Immature natural killer cell (primary cell): ENCODE data around the gene PRR5. TPM values are rescaled to one million over a fixed set of nuclear protein-coding genes. Genes with fewer than 3 reads are reported as not detected.
"Not testable (repeated sequence)": the region's sequence is repeated elsewhere in the genome, so short reads cannot be mapped to it uniquely, and the experiment has no call there.

ENCODE experiments used
- DNase-seq, 3 donors: peaks; one replicate each; pipeline ENCODE4 v3.0.0; 2022; ENCODE audit warnings: mixed read lengths in 1 of 3
- H3K27ac Mint-ChIP-seq, 6 donors: one replicate each; pipeline ENCODE4 v1.8.0; 2020; ENCODE audit warnings: mixed read lengths in 6 of 6, mild to moderate bottlenecking in 5 of 6, inconsistent platforms in 4 of 6, moderate library complexity in 3 of 6
- H3K27me3 Mint-ChIP-seq, 3 donors: one replicate each; pipeline ENCODE4 v1.8.0; 2020 to 2021; ENCODE audit warnings: low read depth in 3 of 3, mild to moderate bottlenecking in 3 of 3, mixed read lengths in 3 of 3, moderate library complexity in 3 of 3, inconsistent platforms in 1 of 3
- H3K36me3 Mint-ChIP-seq, 3 donors: one replicate each; pipeline ENCODE4 v1.8.0; 2020; ENCODE audit warnings: mixed read lengths in 3 of 3, inconsistent platforms in 2 of 3, mild to moderate bottlenecking in 2 of 3
- H3K4me1 Mint-ChIP-seq, 2 donors: one replicate each; pipeline ENCODE4 v1.8.0; 2020; ENCODE audit warnings: inconsistent platforms in 2 of 2, mild to moderate bottlenecking in 2 of 2, mixed read lengths in 2 of 2, moderate library complexity in 1 of 2
- H3K4me3 Mint-ChIP-seq, 5 donors: one replicate each; pipeline ENCODE4 v1.8.0; 2020; ENCODE audit warnings: mild to moderate bottlenecking in 5 of 5, mixed read lengths in 5 of 5, inconsistent platforms in 3 of 5, moderate library complexity in 3 of 5
- H3K9me3 Mint-ChIP-seq, 6 donors: one replicate each; pipeline ENCODE4 v1.8.0; 2020; ENCODE audit warnings: mild to moderate bottlenecking in 6 of 6, mixed read lengths in 6 of 6, inconsistent platforms in 4 of 6, moderate library complexity in 3 of 6
- polyA plus RNA-seq, 3 donors: library from polyadenylated mRNA; unstranded; fragments of 300-500 nt; fragmentation: Illumina TruSeq; gene quantifications; one replicate each; pipeline ENCODE4 v1.2.3, GENCODE V29; 2021

Gene PRR5
- polyA plus RNA-seq, 3 donors from 2014 or later, result 102 to 168 (median 112) TPM

DNA sequence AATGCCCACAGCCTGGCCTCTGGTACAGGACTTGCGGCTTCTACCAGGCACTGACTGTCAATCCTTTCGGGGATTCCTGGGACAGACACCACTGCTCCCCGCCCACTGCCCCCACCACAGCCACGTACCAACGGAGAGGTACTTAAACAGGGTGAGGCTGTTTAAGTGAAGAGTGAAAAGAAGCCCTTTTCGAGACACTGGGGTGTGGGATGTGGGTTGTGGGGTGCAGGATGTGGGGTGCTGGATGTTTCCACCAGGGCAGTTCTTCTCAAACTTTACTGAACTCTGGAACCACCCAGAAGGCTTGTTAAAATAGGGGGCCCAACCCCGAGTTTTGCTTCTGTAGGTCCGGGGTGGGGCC lies 34.2 kb upstream of the PRR5 start:
- H3K4me3 Mint-ChIP-seq, result peak overlapping the region; percentile 73 to 85 (median 83)
- H3K4me1 Mint-ChIP-seq, result peaks cover 84 to 86% of the 10 kb centered on the region in 2 donors
- DNase-seq, result peak; percentile 89 to 91 (median 89)
- H3K27me3 Mint-ChIP-seq, result peaks cover 13 to 20% (median 18%) of the 10 kb centered on the region in 3 donors
- peak overlapping the region; percentile 88 to 96 (median 91) for H3K27ac Mint-ChIP-seq
- H3K9me3 Mint-ChIP-seq, result no peaks in the 10 kb centered on the region
- H3K36me3 Mint-ChIP-seq, result peaks cover 0 to 4% (median 0%) of the 10 kb centered on the region in 3 donors

DNA sequence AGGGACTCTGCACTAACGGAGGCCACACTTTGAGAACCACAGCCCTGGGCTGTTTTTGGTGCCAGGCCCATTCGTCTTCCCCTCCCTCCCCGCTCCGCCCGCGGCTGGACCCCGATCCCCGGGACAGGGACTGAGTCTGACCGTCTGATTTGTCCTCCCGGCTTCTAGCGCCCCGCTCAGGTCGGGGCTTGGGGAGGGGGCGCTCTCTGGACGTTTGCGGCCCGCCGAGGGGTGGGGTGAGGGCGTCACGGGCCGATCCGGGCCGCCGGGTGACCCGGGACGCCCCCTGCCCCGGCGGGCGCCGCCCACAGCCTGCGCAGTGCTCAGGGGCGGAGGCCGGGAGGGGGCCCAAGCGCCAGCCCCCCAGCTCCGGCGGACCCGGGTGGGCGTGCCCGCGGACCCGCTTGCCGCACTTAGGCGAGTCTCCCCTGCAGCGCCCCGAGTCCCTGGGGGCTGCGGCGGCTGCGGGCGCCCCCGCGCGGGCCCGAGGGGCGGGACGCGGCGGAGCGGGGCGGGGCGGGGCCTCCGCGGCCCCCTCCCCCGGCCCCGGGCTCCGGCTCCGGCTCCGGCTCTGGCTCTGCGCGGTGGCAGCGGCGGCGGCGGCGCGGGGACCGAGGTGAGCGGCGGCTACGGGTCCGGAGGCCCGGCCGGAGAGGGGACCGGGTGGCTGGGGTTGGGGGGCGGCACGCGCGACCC lies 33.7 kb upstream of the PRR5 start:
- Mint-ChIP-seq H3K27me3 (peaks cover 12 to 20% (median 18%) of the 10 kb centered on the region in 3 donors), H3K4me3 (peak overlapping the region; percentile 73 to 85 (median 83)), H3K9me3 (no peaks in the 10 kb centered on the region), H3K36me3 (peaks cover 0 to 4% (median 0%) of the 10 kb centered on the region in 3 donors), H3K27ac (peak overlapping the region; percentile 88 to 96 (median 91)), H3K4me1 (peaks cover 86% of the 10 kb centered on the region in 2 donors)
- peak; percentile 68 to 79 (median 76) for DNase-seq

DNA sequence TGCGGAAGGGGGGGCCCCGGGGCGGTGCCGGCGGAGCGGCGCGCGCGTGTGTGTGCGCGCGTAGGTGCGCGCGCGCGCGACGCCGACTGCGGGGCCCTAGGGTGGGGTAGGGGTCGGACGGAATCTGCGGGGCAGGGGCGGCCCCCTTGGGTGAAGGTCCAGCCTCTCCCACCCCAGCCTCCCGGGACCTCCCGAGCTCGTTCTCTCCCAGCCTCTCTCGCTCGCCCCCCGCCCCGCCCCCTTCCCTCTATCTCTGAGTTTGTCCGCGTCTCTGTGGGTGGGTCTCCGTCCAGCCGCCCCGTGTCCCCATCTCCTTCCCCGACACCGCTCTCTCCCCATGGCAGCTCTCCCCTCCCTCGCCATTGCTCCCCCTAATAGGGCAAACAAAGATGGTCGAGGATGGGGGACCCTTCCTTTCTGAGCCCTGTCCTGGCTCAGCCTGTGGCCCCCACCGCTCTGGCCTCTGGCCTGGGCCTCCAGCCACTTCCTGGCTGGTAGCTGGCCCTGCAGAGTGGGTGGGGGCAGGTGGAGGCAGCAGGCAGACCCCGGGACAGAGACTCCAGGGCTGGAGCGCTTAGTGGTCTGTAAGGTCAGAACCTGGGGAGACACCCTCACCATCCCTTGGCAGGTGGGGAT lies 33.0 kb upstream of the PRR5 start:
- H3K4me3 Mint-ChIP-seq, result peak overlapping the region; percentile 72 to 87 (median 78)
- DNase-seq, result no peak
- H3K4me1 Mint-ChIP-seq, result peaks cover 83 to 86% of the 10 kb centered on the region in 2 donors
- peak overlapping the region; percentile 39 to 89 (median 68) for H3K27ac Mint-ChIP-seq
- peaks cover 8 to 18% (median 15%) of the 10 kb centered on the region in 3 donors for H3K27me3 Mint-ChIP-seq
- H3K36me3 Mint-ChIP-seq, result peaks cover 0 to 4% (median 0%) of the 10 kb centered on the region in 3 donors
- H3K9me3 Mint-ChIP-seq, result no peaks in the 10 kb centered on the region

GRCh38 chr22:44669561-44669976 lies 32.4 kb upstream of the PRR5 start:
- H3K4me1 Mint-ChIP-seq, result peaks cover 77 to 82% of the 10 kb centered on the region in 2 donors
- peak overlapping the region; percentile 48 to 93 (median 78) for H3K27ac Mint-ChIP-seq
- peak overlapping the region; percentile 72 to 87 (median 78) for H3K4me3 Mint-ChIP-seq
- peaks cover 5 to 14% (median 10%) of the 10 kb centered on the region in 3 donors for H3K27me3 Mint-ChIP-seq
- H3K36me3 Mint-ChIP-seq, result peaks cover 0 to 4% (median 0%) of the 10 kb centered on the region in 3 donors
- DNase-seq, result peak in 1 of 3 donors; percentile 24
- no peaks in the 10 kb centered on the region for H3K9me3 Mint-ChIP-seq

- DNase-seq, result no peak
- Mint-ChIP-seq H3K36me3 (peaks cover 0 to 4% (median 0%) of the 10 kb centered on the region in 3 donors), H3K27me3 (peaks cover 3 to 13% (median 10%) of the 10 kb centered on the region in 3 donors), H3K9me3 (no peaks in the 10 kb centered on the region), H3K4me1 (peaks cover 72 to 78% of the 10 kb centered on the region in 2 donors), H3K4me3 (peak overlapping the region; percentile 71 to 87 (median 73)), H3K27ac (peak overlapping the region; percentile 78 to 95 (median 88))
Observed at GRCh38 chr22:44670220-44670988, 31.6 kb upstream of the PRR5 start.

DNA sequence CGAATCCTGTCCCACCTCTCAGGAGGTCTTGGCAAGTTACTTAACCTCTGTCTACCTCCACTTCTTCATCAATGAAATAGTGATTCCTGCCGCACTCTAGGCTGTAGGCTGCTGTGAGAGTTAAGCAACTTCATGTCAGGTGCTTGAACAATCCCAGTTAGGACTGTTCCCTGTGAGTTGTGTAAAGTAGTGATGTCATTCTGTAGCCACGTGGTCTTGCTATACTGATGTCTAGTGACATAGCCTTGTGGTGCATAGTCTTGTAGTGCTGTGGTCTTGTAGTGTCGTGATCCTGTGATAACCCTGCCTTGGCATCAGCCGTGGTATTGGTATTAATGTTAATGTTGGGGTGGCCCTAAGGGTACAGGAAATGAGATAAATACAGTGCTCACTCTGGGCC lies 30.3 kb upstream of the PRR5 start:
- Mint-ChIP-seq H3K27me3 (peaks cover 3 to 13% (median 7%) of the 10 kb centered on the region in 3 donors), H3K9me3 (no peaks in the 10 kb centered on the region), H3K36me3 (peaks cover 0 to 4% (median 0%) of the 10 kb centered on the region in 3 donors), H3K4me3 (peak overlapping the region; percentile 57 to 87 (median 71)), H3K27ac (peak overlapping the region; percentile 78 to 95 (median 88)), H3K4me1 (peaks cover 68 to 78% of the 10 kb centered on the region in 2 donors)
- DNase-seq, result peak; percentile 61 to 73 (median 71)

- H3K36me3 Mint-ChIP-seq, result peaks cover 0 to 4% (median 0%) of the 10 kb centered on the region in 3 donors
- H3K4me1 Mint-ChIP-seq, result peaks cover 68 to 78% of the 10 kb centered on the region in 2 donors
- H3K27me3 Mint-ChIP-seq, result peaks cover 3 to 12% (median 6%) of the 10 kb centered on the region in 3 donors
- H3K9me3 Mint-ChIP-seq, result no peaks in the 10 kb centered on the region
- peak overlapping the region; percentile 42 to 86 (median 76) for H3K27ac Mint-ChIP-seq
- no peak for DNase-seq
- peak overlapping the region in 4 of 5 donors; percentile 20 to 49 (median 30) for H3K4me3 Mint-ChIP-seq
Observed at GRCh38 chr22:44672632-44673031, 29.4 kb upstream of the PRR5 start.

DNA sequence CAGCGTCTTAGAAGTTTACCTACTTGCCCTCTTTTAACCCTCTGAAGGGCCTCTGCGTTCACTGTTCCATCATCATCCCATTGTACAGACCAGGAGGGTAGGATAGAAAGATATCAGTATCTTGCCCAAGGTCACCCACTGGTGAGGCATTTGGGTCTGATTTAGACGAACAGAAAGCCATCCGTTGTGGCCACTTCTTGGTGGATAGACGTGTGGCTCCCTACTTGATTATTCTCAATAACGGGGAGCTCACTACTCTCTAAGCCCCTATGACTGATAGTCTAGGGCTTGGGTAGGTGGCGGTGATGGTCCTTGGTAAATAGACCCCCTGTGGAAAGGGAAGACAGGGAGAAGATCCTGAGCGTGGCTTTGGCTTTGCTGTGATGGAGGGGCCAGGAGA lies 28.6 kb upstream of the PRR5 start:
- peak overlapping the region in 2 of 5 donors; percentile 14 to 25 for H3K4me3 Mint-ChIP-seq
- H3K4me1 Mint-ChIP-seq, result peaks cover 70 to 81% of the 10 kb centered on the region in 2 donors

GRCh38 chr22:44676066-44676440 lies 26.0 kb upstream of the PRR5 start:
- H3K4me1 Mint-ChIP-seq, result peaks cover 66 to 77% of the 10 kb centered on the region in 2 donors
- peak overlapping the region; percentile 70 to 82 (median 79) for H3K4me3 Mint-ChIP-seq
- not testable (repeated sequence) for H3K27me3 Mint-ChIP-seq, H3K36me3 Mint-ChIP-seq, H3K9me3 Mint-ChIP-seq, DNase-seq
- H3K27ac Mint-ChIP-seq, result peak overlapping the region in 5 of 6 donors; percentile 25 to 90 (median 56)

More for the DNA sequence above, 28.6 kb upstream of the PRR5 start:
- Mint-ChIP-seq H3K27me3 (peaks cover 0 to 7% (median 3%) of the 10 kb centered on the region in 3 donors), H3K9me3 (no peaks in the 10 kb centered on the region), H3K36me3 (peaks cover 0 to 4% (median 0%) of the 10 kb centered on the region in 3 donors), H3K27ac (peak overlapping the region in 3 of 6 donors; percentile 35 to 79 (median 78))
- DNase-seq, result no peak

- H3K27me3 Mint-ChIP-seq, result peaks cover 0 to 8% (median 5%) of the 10 kb centered on the region in 3 donors
- peaks cover 0 to 5% (median 3%) of the 10 kb centered on the region in 3 donors for H3K36me3 Mint-ChIP-seq
- peak overlapping the region; percentile 70 to 82 (median 79) for H3K4me3 Mint-ChIP-seq
- H3K9me3 Mint-ChIP-seq, result no peaks in the 10 kb centered on the region
- peaks cover 66 to 77% of the 10 kb centered on the region in 2 donors for H3K4me1 Mint-ChIP-seq
- no peak for DNase-seq
- H3K27ac Mint-ChIP-seq, result peak overlapping the region; percentile 53 to 90 (median 78)
Observed at GRCh38 chr22:44676441-44677352, 25.3 kb upstream of the PRR5 start.

- H3K9me3 Mint-ChIP-seq, result no peaks in the 10 kb centered on the region
- DNase-seq, result no peak
- H3K27me3 Mint-ChIP-seq, result peaks cover 0 to 8% (median 7%) of the 10 kb centered on the region in 3 donors
- peak overlapping the region; percentile 53 to 90 (median 78) for H3K27ac Mint-ChIP-seq
- peak overlapping the region; percentile 70 to 82 (median 79) for H3K4me3 Mint-ChIP-seq
- peaks cover 0 to 5% (median 0%) of the 10 kb centered on the region in 3 donors for H3K36me3 Mint-ChIP-seq
- peaks cover 62 to 77% of the 10 kb centered on the region in 2 donors for H3K4me1 Mint-ChIP-seq
Observed at GRCh38 chr22:44677353-44677840, 24.6 kb upstream of the PRR5 start.

DNA sequence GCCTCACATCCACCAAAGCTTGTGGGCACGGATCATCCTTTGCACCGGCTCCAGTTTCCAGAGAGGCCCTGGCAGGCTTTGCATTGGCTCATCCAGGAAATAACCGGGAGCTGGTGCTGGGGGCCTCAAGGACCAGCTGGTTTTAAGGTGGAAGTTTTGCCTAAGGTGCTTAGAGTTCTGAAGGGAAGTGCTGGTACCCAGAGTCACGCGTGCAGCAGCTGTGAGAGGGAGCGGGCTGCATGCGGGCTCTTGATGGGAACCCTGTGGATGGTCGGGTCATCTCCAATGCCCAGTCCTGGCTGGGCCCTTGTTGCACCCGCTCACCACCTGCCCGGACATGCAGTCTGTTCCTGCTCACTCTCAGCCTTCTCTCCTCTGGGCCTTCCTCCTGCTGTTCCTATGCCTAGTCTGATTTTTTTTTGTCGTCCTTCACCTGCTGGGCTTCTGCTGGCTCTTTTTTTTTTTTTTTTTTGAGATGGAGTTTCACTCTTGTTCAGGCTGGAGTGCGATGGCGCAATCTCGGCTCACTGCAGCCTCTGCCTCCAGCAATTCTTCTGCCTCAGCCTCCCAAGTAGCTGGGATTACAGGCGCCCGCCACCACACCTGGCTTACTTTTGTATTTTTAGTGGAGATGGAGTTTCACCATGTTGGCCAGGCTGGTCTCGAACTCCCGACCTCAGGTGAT lies 24.0 kb upstream of the PRR5 start:
- peaks cover 0 to 8% (median 8%) of the 10 kb centered on the region in 3 donors for H3K27me3 Mint-ChIP-seq
- no peak for DNase-seq
- H3K4me1 Mint-ChIP-seq, result peaks cover 62 to 77% of the 10 kb centered on the region in 2 donors
- H3K4me3 Mint-ChIP-seq, result peak overlapping the region in 2 of 5 donors; percentile 73 to 82
- no peaks in the 10 kb centered on the region for H3K9me3 Mint-ChIP-seq
- H3K27ac Mint-ChIP-seq, result peak overlapping the region in 3 of 6 donors; percentile 53 to 89 (median 73)
- H3K36me3 Mint-ChIP-seq, result peaks cover 0 to 5% (median 0%) of the 10 kb centered on the region in 3 donors
